ENCODE results near the gene ZNRF3.

Gene ZNRF3

GRCh38 chr22:29093030-29093429, 209.7 kb downstream of the ZNRF3 start:
- Histone ChIP-seq H3K27ac (ENCODE audit: low read depth, low read length) (no peak overlapping the region), H3K9me3 (ENCODE audit: insufficient read depth, low read length) (no peaks in the 10 kb centered on the region), H3K9me2 (replicated peaks; ENCODE audit: insufficient read depth, low read length) (no peaks in the 10 kb centered on the region), H3K27me3 (ENCODE audit: low read length) (no peaks in the 10 kb centered on the region), H3K79me2 (ENCODE audit: insufficient read depth, low read length) (no peaks in the 10 kb centered on the region), H3K36me3 (ENCODE audit: low read length) (no peaks in the 10 kb centered on the region), H3F3A (ENCODE audit: insufficient read depth) (no peaks in the 10 kb centered on the region), H2AFZ (ENCODE audit: low read depth, low read length, severe bottlenecking) (no peak overlapping the region), H3K4me3 (ENCODE audit: insufficient read depth, low read length, poor library complexity, severe bottlenecking) (no peak overlapping the region), H3K9ac (ENCODE audit: low read length) (no peak overlapping the region), H4K20me1 (ENCODE audit: low read depth, low read length) (no peaks in the 10 kb centered on the region), H3K4me2 (ENCODE audit: low read depth, low read length, poor library complexity, severe bottlenecking) (no peak overlapping the region)
- TF ChIP-seq EZH2phosphoT487 (conservative IDR thresholded peaks at IDR 0.05; ENCODE audit: low read length): no peak
- no peak for TF ChIP-seq CTCF (IDR thresholded peaks at IDR 0.05; ENCODE audit: insufficient read depth, low read length, poor library complexity, severe bottlenecking)

GRCh38 chr22:29093501-29094300, 210.3 kb downstream of the ZNRF3 start:
- H2AFZ ChIP-seq (ENCODE audit: low read depth, low read length, severe bottlenecking): no peak overlapping the region
- no peak overlapping the region for H3K4me3 ChIP-seq (ENCODE audit: insufficient read depth, low read length, poor library complexity, severe bottlenecking)
- no peaks in the 10 kb centered on the region for H3K79me2 ChIP-seq (ENCODE audit: insufficient read depth, low read length)
- no peak overlapping the region for H3K4me2 ChIP-seq (ENCODE audit: low read depth, low read length, poor library complexity, severe bottlenecking)
- no peak overlapping the region for H3K27ac ChIP-seq (ENCODE audit: low read depth, low read length)
- no peaks in the 10 kb centered on the region for H3K9me3 ChIP-seq (ENCODE audit: insufficient read depth, low read length)
- no peak overlapping the region for H3K9ac ChIP-seq (ENCODE audit: low read length)
- no peaks in the 10 kb centered on the region for H3K9me2 ChIP-seq (replicated peaks; ENCODE audit: insufficient read depth, low read length)
- H3K27me3 ChIP-seq (ENCODE audit: low read length): no peaks in the 10 kb centered on the region
- no peaks in the 10 kb centered on the region for H3F3A ChIP-seq (ENCODE audit: insufficient read depth)
- no peaks in the 10 kb centered on the region for H4K20me1 ChIP-seq (ENCODE audit: low read depth, low read length)
- no peaks in the 10 kb centered on the region for H3K36me3 ChIP-seq (ENCODE audit: low read length)
- TF ChIP-seq CTCF (IDR thresholded peaks at IDR 0.05; ENCODE audit: insufficient read depth, low read length, poor library complexity, severe bottlenecking): no peak
- no peak for TF ChIP-seq EZH2phosphoT487 (conservative IDR thresholded peaks at IDR 0.05; ENCODE audit: low read length)

GRCh38 chr22:29095459-29095858, 212.1 kb downstream of the ZNRF3 start:
- no peak overlapping the region for H3K9ac ChIP-seq (ENCODE audit: low read length)
- H3K27me3 ChIP-seq (ENCODE audit: low read length): no peaks in the 10 kb centered on the region
- no peaks in the 10 kb centered on the region for H3K9me3 ChIP-seq (ENCODE audit: insufficient read depth, low read length)
- no peaks in the 10 kb centered on the region for H3K9me2 ChIP-seq (replicated peaks; ENCODE audit: insufficient read depth, low read length)
- H3F3A ChIP-seq (ENCODE audit: insufficient read depth): no peaks in the 10 kb centered on the region
- no peak overlapping the region for H3K4me3 ChIP-seq (ENCODE audit: insufficient read depth, low read length, poor library complexity, severe bottlenecking)
- H4K20me1 ChIP-seq (ENCODE audit: low read depth, low read length): no peaks in the 10 kb centered on the region
- H3K27ac ChIP-seq (ENCODE audit: low read depth, low read length): no peak overlapping the region
- no peak for TF ChIP-seq CTCF (IDR thresholded peaks at IDR 0.05; ENCODE audit: insufficient read depth, low read length, poor library complexity, severe bottlenecking)
- TF ChIP-seq EZH2phosphoT487 (conservative IDR thresholded peaks at IDR 0.05; ENCODE audit: low read length): no peak
- no peaks in the 10 kb centered on the region for H3K36me3 ChIP-seq (ENCODE audit: low read length)
- no peaks in the 10 kb centered on the region for H3K79me2 ChIP-seq (ENCODE audit: insufficient read depth, low read length)
- no peak overlapping the region for H2AFZ ChIP-seq (ENCODE audit: low read depth, low read length, severe bottlenecking)
- H3K4me2 ChIP-seq (ENCODE audit: low read depth, low read length, poor library complexity, severe bottlenecking): no peak overlapping the region

All from SU-DHL-6 (cell line).